Endometrium (tissue), 2 donors: ENCODE results near the gene PRDM16.

ENCODE experiments used
- FAIRE-seq: peaks from 2 replicates; lab custom pipeline; 2012; peaks lifted over from hg19 to GRCh38; lab: Jason Lieb, UNC
- donor health status: control.
- donor health status: control.

The PRDM16 gene

DNA sequence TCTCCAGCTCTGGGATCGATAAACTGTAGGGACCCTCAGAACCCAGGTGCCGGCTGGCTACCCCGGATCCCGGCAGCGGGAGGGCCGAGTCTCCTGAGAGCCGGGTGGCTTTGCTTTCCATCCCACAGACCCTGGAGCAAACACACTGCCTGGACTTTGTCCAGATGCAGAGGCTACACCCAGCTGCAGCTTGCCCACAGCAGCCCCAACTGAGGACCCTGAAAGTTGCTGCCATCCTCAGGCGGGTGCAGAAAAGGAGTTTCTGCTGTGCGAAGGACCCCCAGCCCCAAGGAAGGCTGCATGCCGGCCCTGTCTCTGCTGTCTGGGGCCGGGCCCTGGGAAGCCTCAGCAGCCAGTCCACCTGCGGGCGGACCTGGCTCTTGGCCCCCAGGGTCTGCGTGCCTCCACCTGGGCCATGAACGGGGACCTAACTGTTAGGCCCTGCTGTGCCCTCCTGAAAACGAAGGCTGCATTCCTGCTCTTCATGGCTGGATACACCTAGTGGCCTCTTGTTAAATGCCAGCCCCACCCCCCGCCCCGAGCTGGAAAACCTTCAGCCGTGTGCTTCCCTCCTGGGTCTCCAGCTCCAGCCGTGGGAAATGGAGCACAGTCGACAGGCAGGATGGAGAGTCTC is 287.9 kb downstream of the PRDM16 start:
- no peak for FAIRE-seq

DNA sequence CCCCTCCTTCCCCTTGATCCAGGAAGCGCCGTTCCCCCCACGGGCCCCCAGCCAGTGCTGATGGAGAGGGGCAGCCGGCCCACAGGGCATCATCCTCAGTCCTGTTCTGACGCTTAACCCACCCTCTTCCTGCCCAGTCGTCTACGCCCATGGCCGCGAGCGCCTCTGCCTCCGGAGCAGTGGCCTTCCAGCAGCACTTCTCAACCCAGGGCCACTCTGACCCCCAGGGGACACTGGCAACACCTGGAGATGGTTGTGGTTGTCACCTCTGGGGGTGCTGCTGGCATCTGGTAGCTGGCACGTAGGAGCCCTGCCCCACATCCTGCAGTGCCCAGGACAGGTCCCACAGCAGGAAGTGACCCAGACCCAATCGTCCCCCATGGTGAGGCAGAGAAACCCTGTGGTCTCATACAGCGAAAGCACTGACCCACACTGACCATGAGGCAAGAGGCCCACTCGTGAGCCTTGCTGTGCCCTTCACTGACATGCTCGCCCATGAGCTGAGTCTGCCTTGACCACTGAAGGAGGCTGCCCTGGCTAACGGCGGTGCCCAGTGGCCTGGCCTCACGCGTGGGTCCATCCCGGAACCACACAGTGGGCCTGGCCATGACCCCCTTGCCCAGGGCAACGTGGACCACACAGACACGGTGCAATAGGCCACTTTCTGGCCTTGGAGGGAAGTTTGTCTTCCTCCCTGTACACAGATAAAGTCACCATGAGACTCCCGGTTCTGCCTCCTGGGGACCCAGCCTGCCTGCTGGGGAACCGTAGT is 288.7 kb downstream of the PRDM16 start:
- FAIRE-seq, result no peak

DNA sequence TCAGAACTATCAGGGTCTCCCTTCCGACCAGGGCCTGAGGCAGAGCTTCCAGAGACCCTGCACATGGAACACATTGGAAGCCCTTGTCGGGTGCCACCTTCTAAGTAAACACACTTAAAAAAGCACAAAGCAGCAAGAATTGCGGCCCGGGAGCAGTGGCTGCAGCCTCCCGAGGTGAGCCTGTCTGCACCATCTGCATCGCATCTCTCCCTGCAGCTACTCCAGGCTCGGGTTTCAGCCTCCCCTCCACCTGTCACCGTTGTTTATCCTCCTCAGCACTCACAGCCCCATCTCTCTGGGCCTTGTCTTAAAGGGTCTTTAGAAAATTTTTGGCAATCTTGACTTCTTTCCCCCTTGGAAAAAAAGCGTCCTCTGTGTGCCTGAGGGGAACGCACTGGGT is 290.3 kb downstream of the PRDM16 start:
- FAIRE-seq, result no peak

DNA sequence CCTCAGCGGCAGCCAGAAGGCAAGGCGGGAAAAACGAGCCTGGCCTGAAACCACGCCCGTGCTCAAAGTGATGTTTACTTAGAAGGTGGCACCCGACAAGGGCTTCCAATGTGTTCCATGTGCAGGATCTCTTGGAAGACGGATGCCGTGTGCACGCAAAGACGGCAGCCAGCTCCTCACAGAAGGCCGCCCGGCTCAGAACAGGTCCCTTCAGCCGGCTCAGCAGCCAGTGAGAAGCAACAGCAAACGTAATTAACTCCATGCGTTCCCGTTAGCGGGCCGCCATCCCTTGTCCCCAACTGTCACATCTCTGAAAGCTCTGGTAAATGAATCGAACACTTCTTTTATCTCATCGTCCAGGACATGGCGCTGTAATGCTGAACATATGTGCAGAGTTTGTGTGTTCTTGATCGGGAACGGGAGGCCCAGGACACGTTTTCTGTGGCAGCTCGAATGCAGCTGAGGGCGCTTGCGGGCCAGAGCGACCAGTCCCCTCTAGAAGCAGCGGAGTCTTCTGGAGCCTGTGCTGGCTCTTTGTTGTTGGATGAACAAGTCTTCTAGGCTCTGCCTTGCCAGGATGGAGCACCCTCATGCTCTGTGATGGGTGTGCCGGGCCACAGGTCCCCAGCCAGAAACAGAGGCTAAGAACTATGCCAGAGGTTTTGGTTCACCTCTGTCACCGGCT is 290.9 kb downstream of the PRDM16 start:
- FAIRE-seq, result no peak

DNA sequence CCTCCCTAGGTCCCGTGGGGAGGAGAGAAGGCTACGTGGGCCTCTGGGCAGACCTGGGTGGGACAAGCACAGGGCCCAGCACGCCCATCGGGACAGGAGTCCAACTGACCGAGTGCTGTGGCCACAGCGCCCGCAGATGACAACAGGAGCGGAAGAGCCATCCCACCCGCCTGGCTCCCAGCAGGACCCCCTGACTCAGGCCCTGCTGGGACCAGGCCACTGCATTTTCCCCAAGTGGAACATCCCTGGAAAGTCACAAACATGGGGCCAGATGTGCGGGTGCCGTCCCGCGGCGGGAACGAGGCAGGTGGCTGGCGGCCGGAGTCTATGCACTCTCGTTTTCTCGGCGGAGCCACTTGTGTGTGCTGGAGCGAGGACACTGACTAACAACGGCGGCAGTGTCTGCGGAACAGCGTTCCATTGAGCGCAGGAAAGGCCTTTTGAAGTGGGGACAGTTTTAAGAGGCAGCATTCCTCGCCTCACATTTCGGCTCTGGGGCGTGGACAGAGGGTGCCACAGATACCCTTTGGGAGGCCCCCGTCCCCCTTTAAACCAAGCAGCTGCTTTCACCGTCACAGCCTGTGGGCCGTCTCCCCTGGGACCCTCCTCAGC is 291.7 kb downstream of the PRDM16 start:
- no peak for FAIRE-seq

DNA sequence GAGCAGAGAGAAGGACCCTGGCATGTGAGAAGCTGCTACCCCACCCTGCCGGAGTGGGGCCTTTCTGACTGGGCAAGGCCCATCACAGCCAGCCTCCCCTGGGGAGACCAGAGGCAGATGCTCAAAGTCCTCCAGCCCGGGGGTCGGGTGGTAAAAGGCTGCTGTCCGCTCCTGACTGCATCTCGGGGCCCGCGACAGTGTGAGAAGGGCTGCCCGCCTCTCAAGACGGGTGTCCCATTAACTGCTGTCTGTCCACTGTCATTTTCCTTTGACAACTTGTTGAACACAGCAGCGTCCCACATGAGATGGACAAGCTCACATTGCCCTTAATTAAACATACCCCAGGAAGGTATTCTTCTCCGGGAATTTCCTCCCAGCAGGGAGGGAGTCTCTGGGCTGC is 294.0 kb downstream of the PRDM16 start:
- no peak for FAIRE-seq

DNA sequence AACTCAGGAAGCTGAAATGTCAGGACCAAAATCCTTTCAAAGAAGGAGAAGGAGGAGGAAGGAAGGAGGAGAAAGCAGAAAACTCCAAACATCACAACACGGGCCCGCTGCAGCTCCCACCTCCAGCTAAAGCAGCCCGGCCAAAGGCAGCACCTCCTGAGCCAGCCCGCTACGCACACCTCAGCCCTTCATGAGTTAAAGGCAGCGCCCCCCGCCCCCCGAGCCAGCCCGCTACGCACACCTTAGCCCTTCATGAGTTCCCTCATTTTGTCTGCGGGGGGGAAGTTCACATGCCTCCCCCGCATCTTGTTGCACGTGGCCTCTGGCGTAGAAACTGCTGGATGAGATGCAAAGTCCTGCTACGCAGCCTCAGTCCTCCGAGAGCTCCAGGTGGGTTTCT is 294.8 kb downstream of the PRDM16 start:
- no peak for FAIRE-seq

DNA sequence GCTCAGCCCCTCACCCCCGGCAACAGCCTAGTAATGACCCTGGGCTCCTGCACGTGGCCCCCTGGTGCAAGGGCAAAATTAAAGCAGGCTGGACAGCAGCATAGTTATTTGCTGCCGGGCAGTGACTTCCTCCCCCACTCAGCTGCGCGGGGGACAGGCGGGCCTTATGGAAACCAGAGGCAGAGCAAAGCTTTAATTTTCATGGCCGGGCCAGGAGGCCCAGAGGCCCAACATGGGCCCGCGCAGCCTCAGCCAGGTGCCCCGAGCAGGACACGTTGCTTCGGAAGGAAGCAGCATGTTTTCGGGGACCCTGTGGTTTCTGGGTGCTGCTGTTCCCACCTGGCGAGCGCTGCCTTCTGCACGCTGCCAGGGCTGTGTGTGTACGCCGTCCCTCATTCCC is 295.5 kb downstream of the PRDM16 start:
- no peak for FAIRE-seq

DNA sequence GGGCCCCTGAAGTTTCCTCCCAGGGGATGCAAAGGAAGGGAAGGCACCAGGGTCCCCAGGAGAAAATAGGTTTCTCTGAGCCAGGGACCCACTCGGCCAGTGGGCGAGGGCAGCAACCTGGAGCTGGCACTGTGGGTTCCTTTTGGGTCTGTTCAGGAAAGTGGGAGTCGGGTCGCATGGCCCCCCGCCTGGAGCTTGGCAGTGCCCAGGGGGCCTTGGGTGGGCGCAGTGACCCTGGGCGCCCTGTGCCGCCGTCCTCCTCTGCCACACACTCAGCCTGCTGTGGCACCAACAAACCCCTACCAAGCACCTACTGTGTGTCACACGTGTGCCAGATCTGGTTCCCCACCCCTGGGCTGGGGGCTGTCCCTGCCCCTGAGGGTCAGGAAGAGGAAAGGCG is 296.0 kb downstream of the PRDM16 start:
- no peak for FAIRE-seq

DNA sequence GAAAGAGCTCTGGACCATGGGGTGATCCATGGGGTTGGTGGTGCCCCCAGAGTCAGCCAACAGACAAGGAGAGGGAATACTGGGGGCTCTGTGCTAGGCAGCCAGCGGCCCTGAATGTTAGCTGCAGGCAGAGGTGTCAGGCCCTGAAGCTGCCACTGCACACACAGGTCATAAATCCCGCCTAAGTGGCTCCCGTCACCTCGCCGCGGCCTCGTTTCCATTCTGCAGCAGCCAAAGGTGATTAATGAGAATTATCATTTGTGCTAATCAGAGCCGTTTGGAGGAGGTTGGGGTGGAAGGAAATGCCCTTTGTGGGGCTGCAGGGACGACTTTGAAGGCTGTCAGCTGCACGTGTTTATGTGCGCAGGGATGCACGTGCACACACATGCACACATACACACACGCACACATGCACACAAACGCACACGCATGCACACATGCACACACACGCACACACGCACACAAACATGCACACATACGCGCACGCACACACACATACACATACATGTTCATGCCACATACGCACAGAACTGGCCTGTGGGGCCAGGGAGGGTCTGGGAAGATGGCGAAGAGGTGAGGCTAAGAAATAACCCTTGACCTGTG is 296.6 kb downstream of the PRDM16 start:
- FAIRE-seq, result no peak

DNA sequence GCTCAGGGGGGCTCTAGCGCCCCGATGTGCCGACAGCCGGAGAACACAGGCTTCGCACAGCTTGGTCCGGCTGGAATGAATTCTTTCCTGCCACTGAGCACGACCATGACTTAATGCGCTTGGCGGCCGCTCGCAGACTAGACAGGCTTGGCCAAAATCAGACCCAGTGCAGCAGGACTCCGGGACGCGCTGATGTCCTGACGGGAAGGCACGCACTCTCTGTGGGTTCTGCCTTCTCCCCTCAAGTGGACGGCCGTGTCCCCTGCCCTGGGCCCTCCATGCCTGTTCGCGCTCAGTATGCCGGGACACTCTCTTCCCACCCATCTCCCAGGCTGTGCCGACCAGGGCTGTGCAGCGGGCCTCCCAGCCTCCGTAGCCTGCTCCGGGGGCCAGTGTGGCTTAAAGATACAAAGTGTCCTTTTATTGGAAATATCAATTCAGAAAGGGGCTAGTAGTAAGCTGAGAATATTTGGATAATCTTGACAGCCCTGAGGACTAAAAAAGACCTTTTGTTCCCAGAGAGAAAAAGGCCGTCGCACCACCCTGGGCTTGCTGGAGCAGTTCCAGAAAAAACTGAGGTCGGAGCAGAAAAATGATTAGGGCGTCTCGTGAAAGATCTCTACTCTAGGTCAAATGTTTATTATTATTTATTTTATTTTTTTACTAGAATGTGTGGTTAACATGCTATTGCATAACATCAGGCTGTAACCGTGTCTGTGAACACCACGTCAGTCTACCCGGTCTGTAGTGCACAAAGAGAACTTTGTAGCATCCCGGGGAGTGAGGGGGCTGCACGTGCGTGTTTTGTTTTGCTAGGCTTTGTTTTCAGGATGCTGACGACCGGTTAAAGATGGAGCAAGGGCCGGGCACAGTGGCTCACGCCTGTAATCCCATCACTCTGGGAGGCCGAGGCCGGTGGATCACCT is 297.4 kb downstream of the PRDM16 start:
- no peak for FAIRE-seq

DNA sequence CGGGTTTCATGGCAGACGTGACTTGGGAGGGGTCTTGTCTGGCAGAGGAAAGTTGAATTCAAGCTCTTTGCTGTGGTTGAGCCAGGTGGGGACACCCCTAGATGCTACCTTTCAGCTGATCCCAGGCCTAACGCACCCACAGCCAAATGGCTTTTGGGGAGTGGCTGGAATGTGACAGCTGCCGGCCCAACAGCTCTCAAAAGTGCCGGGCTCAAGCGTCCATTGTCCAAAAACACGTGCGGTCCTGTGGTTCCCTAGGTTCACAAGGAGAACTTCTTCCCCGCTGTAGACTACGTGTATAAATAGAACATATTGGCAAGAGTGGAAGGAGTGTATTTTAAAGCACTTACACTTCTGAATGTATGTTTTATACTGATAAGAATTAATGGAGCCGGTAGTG is 298.4 kb downstream of the PRDM16 start:
- FAIRE-seq, result no peak

DNA sequence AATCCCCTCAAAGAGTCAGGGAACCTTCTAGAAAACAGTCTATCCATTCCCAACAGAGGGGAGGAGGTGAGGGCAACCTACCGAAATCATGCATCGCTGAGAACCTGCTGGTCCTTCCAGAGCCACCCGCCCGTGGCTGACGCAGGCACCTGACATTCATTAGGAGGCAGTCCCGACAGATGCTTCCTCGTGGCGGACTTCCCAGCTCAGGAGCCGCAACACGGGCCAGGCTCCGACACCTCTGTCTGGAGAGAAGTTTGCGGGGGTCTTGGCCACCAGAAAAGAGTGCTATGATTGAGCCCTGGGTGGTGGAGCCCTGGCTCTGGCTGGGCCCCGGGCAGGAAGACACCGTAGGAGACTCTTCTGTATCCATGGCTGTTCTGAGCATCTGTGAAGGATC is 299.1 kb downstream of the PRDM16 start:
- FAIRE-seq, result no peak

DNA sequence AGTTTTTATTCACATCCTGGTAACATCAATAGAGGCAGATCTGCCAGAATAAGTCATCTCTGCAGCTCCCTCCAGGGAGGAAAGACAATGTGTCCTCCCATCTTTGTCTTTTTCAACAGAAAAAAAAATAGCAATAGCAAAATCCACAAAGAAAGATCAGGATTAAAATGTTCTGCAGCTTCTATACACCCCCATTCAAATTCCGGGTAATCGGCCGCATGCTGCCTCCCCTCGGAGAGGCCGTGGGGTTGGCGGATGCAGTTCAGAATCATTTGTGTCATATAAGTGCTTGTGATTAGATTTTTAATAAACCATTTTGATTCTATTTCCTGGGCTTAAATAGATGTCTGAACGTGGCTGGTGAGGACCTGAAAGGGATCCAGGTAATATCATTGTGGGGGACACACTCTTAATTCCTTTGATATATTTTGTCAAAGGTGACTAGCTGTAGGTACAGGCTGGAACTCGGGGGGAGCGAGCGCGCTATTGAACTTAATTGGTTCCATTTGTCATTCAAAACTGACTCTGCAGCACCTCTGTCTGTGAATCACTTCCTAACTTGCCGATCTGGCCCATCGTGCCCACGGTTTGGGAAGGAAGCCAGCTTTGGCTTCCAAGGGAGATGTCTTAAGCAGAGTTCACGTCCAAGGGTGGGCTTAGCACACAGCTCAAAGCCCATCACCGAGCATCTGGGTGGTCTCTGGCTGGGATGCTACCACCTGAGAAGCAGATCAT is 299.9 kb downstream of the PRDM16 start:
- FAIRE-seq, result no peak

DNA sequence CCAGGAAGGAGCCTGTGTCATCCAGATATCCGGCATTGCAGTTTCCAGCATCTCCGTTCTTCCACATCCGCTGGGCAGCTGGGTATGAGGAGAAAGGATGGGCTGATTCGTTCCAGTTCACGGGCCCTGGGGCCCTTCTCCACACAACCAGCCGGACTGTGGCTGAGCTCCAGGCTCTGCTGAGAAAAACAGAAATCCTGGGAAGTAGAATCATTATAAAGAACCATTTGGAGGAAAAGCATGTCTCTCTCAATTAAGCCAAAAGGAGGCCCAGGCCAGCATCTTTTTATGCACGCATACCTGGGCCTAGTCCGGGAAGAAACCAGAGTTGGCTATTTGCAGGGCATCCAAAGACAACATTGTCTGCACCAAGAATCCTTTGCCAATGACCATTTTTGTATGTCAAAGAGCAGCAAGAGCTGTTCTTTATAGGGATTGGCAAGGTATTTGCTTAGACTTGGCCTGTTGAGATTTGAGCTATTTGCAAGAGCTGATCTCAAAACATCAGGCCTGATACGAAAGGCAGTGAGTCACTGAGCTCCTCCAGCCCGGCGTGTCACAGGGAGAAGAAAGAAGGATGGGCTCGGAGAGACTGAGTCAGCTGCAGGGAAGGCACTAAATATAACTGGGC is 300.6 kb downstream of the PRDM16 start:
- no peak for FAIRE-seq

DNA sequence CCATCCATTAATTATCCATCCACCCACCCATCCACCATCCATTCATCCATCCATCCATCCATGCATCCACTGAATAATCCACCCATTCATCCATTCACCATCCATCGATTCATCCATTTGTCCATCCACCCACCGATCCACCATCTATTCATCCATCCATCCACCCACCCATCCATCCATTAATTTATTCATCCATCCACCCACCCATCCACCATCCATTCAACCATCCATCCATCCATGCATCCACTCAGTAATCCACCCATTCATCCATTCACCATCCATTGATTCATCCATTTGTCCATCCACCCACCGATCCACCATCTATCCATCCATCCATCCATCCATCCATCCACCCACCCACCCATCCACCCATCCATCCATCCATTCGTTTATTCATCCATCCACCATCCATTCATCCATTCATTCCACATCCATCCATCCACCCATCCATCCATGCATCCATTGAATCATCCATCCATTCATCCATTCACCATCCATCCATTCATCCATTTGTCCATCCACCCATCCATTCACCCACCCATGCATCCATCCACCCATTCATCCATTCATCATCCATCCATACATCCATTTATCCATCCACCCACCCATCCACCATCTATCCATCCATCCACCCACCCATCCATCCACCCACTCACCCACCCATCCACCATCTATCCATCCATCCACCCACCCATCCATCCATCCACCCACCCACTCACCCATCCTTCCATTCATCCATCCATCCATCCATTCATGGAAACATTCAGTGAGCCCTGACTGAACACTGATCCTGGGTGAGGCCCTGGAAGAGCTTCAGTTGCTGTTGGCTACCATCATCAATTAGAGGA is 302.1 kb downstream of the PRDM16 start:
- FAIRE-seq, result no peak

DNA sequence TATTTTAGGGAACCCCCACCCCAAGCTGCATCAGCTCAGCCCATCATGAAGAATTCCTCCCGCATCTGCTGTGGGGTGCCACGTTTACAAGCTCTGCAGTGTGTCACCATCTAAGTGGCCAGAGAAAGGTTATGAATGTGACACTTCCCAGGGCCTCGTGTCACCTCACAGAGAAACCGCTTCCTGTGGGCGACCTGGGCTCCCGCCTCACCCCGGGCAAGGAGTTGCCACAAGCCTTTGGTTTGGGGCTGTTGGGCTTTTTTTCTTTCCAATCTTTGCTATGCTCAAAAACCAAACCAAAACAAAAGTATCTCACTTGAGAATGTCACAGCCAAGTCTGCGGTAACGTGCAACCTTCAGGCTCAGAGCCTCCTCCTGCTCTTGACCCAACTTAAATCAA is 303.3 kb downstream of the PRDM16 start:
- FAIRE-seq, result no peak

DNA sequence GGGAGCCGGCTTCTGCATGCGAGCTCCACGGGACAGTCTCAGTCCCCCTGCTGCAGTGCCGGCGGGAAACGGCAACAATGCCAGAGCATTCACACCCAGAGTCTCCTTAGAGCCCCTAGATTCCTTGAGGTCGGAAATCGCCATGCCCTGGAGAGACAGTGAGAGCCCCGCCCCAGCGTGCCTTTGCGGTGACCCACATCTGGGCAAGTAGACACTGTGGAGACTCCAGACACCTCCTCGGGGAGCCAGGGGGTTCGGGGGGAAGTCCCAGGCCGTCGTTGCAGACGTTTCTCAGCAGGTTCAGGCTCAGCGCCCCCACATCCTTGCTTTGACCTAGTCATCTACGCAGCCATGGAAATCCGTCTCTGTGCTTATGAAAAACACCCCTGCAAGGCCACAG is 304.2 kb downstream of the PRDM16 start:
- FAIRE-seq, result no peak

DNA sequence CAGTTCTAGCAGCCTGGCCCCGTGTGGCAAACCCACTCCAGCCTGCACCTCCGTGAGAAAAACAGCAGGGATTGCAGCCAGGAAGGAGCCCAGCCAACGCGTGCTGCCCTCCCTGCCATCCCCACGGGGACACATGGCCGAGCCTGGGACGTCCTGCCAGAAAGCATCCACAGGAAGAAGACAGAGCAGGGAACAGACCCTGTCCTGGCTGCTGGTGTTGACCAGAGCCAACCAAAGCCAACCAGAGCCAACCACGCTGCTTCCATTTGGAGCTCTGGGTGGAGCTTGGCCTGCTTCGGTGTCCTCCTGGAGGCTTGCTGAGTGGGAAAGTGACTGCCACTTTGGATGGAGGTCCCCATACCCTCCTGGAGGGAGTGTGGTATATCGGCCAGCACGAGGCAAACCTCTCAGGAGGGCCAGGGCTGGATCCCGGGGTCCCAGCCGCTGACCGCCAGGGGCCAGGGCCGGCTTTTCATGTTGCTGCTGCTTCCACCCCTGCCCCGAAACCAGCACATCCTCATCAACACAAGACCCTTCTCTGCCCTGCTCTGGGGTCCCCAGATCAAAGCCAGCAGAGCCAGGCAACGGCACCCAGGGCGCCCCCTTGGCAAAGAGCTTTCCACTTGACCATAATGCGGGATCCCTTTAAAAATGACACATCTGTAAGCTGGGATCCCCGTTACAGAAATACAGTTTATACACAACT is 304.9 kb downstream of the PRDM16 start:
- FAIRE-seq, result no peak
